Ureter (tissue), 1 donor: ENCODE data around the gene JAML. TPM values are rescaled to one million over a fixed set of nuclear protein-coding genes. Genes with fewer than 3 reads are reported as not detected.
"Not testable (repeated sequence)": the region's sequence is repeated elsewhere in the genome, so short reads cannot be mapped to it uniquely, and the experiment has no call there.

Experiments
- DNase-seq: peaks from one replicate; pipeline ENCODE4 v3.0.0-alpha.2; 2020; ENCODE audit warnings: low spot score
- total RNA-seq: library from RNA; stranded (reverse); gene quantifications from one replicate; pipeline ENCODE4 v1.2.4, GENCODE V29; 2023
- donor health status: DM: yes; HTN: yes; CAD: no.

JAML gene
- total RNA-seq, 1 donor from 2014 or later = 13.9 TPM

- peak; percentile 82 for DNase-seq
Measured at GRCh38 chr11:118194835-118195627, 29.8 kb downstream of the JAML start.

GRCh38 chr11:118193910-118194566 is 30.8 kb downstream of the JAML start:
- no peak for DNase-seq

- DNase-seq = not testable (repeated sequence)
Measured at GRCh38 chr11:118192817-118193216, 32.0 kb downstream of the JAML start.

GRCh38 chr11:118190942-118191506 is 33.8 kb downstream of the JAML start:
- not testable (repeated sequence) for DNase-seq

GRCh38 chr11:118186346-118187107 is 38.3 kb downstream of the JAML start:
- DNase-seq = no peak

GRCh38 chr11:118184784-118185579 is 39.8 kb downstream of the JAML start:
- DNase-seq = no peak

- not testable (repeated sequence) for DNase-seq
Measured at GRCh38 chr11:118183691-118184090, 41.1 kb downstream of the JAML start.

GRCh38 chr11:118180300-118180703 is 44.5 kb downstream of the JAML start:
- peak; percentile 57 for DNase-seq

GRCh38 chr11:118176778-118177134 is 48.1 kb downstream of the JAML start:
- DNase-seq = no peak

GRCh38 chr11:118175993-118176777 is 48.6 kb downstream of the JAML start, which contains the start of gene SCN2B:
Gene SCN2B, minus strand, starts transcription at chr11:118176639. Its CDS starts 208 bp downstream, at chr11:118176431.
- no peak for DNase-seq

GRCh38 chr11:118175031-118175992 is 49.5 kb downstream of the JAML start:
- no peak for DNase-seq

- no peak for DNase-seq
Measured at GRCh38 chr11:118174006-118174567, 50.7 kb downstream of the JAML start.

GRCh38 chr11:118172356-118172755 is 52.5 kb downstream of the JAML start:
- no peak for DNase-seq

GRCh38 chr11:118171269-118172062 is 53.3 kb downstream of the JAML start:
- peak; percentile 78 for DNase-seq

GRCh38 chr11:118170882-118171268 is 53.9 kb downstream of the JAML start:
- no peak for DNase-seq

GRCh38 chr11:118170231-118170630 is 54.6 kb downstream of the JAML start:
- no peak for DNase-seq

GRCh38 chr11:118169300-118170140 is 55.3 kb downstream of the JAML start:
- no peak for DNase-seq
